Measurements from ENCODE around the gene MCFD2. TPM values are rescaled to one million over a fixed set of nuclear protein-coding genes. Genes with fewer than 3 reads are reported as not detected.
"Not testable (repeated sequence)": the region's sequence is repeated elsewhere in the genome, so short reads cannot be mapped to it uniquely, and the experiment has no call there.

Gene MCFD2
- total RNA-seq, 4 donors from 2014 or later, result 61.9 to 89.5 (median 74.2) TPM

GRCh38 chr2:46878240-46878877, 37.2 kb downstream of the MCFD2 start:
- H3K27me3 ChIP-seq, result no peaks in the 10 kb centered on the region
- TF ChIP-seq CTCF (IDR thresholded peaks at IDR 0.05) (no peak), EP300 (IDR thresholded peaks at IDR 0.05) (no peak), POLR2AphosphoS5 (IDR thresholded peaks at IDR 0.05) (no peak), POLR2A (IDR thresholded peaks at IDR 0.05; ENCODE audit: low read depth) (no peak)
- peaks cover 53 to 76% (median 74%) of the 10 kb centered on the region in 4 donors for H3K4me1 ChIP-seq
- 96% methylated on average over 5 of the region's 5 CpGs for WGBS
- peak overlapping the region in 1 of 4 donors; percentile 25 for H3K27ac ChIP-seq (replicated peaks in 1 of 4)
- no peak for DNase-seq (ENCODE audit: extremely low spot score)
- H3K9me3 ChIP-seq, result no peaks in the 10 kb centered on the region
- H3K4me3 ChIP-seq, result no peak overlapping the region
- intact Hi-C loops (cut with DNase I), result loop anchor here (5.0 kb wide), 1 partner anchor 66 kb away; no protein-coding TSS in a partner anchor
- no peaks in the 10 kb centered on the region for H3K36me3 ChIP-seq

DNA sequence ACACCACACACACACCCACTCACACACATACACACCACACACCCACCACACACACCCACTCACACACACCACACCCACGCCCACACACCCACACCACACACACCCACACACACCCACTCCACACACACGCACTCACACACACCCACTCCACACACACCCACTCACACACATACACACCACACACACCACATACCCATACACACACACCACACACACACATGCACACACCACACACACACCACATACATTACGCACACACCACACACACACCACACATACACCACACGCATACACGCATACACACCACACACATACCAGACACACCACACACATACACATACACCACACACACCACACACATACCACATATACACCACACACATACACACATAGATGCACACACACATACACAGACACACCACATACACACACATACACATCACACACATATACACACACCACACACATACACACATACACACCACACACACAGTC, 37.9 kb downstream of the MCFD2 start:
- no peaks in the 10 kb centered on the region for H3K36me3 ChIP-seq
- peak overlapping the region in 1 of 4 donors; percentile 55 for H3K27ac ChIP-seq (replicated peaks in 1 of 4)
- no peak overlapping the region for H3K4me3 ChIP-seq
- whole genome bisulfite sequencing, result 92% methylated on average over 5 of the region's 5 CpGs
- TF ChIP-seq CTCF (IDR thresholded peaks at IDR 0.05), result no peak
- TF ChIP-seq POLR2A (IDR thresholded peaks at IDR 0.05; ENCODE audit: low read depth), result no peak
- TF ChIP-seq POLR2AphosphoS5 (IDR thresholded peaks at IDR 0.05), result no peak
- no peak for TF ChIP-seq EP300 (IDR thresholded peaks at IDR 0.05)
- no peaks in the 10 kb centered on the region for H3K9me3 ChIP-seq
- H3K27me3 ChIP-seq, result no peaks in the 10 kb centered on the region
- intact Hi-C loops (cut with DNase I), result loop anchor here (5.0 kb wide), 1 partner anchor 65 kb away; no protein-coding TSS in a partner anchor
- H3K4me1 ChIP-seq, result peaks cover 54 to 79% (median 77%) of the 10 kb centered on the region in 4 donors
- DNase-seq (ENCODE audit: extremely low spot score), result no peak

DNA sequence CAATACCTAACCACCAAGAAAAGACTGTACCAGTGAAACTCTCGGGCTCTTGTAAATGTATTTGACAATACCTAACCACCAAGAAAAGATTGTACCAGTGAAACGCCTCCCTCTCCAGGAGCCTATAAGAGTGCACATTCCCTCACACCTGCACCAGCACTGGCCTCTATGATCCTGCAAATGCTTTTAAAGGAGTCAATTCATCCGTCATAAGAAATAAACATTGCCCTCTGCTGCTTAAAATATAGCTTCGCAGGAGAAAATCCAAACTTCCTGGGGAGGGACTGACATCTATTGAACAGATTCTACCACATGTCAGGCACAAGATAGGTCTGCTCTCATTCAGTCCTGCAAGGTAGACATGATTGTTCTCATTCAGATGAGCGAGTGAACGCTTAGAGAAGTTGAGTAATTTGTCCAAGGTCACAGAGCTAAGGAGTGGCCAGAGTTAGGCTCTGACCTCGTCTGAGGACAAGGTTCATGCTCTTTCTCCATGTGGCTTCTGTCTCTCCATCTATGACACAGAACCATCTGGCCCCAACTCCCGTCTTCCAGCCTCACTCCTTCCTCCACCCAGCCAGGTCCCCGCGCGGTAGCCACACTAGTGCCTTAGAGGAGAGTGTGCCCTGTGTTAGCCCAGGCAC, 38.7 kb downstream of the MCFD2 start:
- no peaks in the 10 kb centered on the region for H3K27me3 ChIP-seq
- DNase-seq (ENCODE audit: extremely low spot score), result no peak
- H3K4me3 ChIP-seq, result no peak overlapping the region
- H3K36me3 ChIP-seq, result no peaks in the 10 kb centered on the region
- intact Hi-C loops (cut with DNase I), result loop anchor here (5.0 kb wide), 1 partner anchor 65 kb away; no protein-coding TSS in a partner anchor
- WGBS, result 50% methylated on average over 11 of the region's 11 CpGs
- H3K27ac ChIP-seq (replicated peaks in 1 of 4), result peak overlapping the region in 3 of 4 donors; percentile 32 to 55 (median 52)
- no peaks in the 10 kb centered on the region for H3K9me3 ChIP-seq
- peaks cover 46 to 74% (median 70%) of the 10 kb centered on the region in 4 donors for H3K4me1 ChIP-seq
- TF ChIP-seq POLR2AphosphoS5 (IDR thresholded peaks at IDR 0.05), result peak in 1 of 2 donors; percentile 28
- peak; percentile 62 to 75 (median 65) for TF ChIP-seq CTCF (IDR thresholded peaks at IDR 0.05)
- no peak for TF ChIP-seq POLR2A (IDR thresholded peaks at IDR 0.05; ENCODE audit: low read depth)

DNA sequence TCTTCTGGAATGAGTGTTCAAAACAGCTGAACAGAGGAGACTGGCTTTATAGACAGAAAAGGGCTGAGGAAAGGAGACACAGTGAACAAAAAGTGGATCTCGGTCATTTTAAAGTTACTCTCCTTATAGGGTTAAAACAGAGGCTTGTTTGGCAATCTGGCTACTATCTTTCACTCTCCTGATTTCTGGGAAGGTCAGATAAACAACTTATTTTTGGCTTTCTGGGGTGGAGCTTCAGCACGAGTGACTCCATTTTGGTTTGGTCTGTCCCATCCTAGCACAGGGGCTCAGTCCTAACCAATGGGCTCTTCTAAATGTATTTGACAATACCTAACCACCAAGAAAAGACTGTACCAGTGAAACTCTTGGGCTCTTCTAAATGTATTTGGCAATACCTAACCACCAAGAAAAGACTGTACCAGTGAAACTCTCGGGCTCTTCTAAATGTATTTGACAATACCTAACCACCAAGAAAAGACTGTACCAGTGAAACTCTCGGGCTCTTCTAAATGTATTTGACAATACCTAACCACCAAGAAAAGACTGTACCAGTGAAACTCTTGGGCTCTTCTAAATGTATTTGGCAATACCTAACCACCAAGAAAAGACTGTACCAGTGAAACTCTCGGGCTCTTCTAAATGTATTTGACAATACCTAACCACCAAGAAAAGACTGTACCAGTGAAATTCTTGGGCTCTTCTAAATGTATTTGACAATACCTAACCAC, 39.5 kb downstream of the MCFD2 start:
- intact Hi-C loops (cut with DNase I), result loop anchor here (5.0 kb wide), 1 partner anchor 64 kb away; no protein-coding TSS in a partner anchor
- WGBS, result 73% methylated on average over 2 of the region's 5 CpGs

More for the DNA sequence above, 39.5 kb downstream of the MCFD2 start:
- H3K27me3 ChIP-seq; DNase-seq (ENCODE audit: extremely low spot score); H3K36me3 ChIP-seq; H3K9me3 ChIP-seq; H3K4me3 ChIP-seq: not testable (repeated sequence)
- peaks cover 39 to 66% (median 63%) of the 10 kb centered on the region in 4 donors for H3K4me1 ChIP-seq
- H3K27ac ChIP-seq (replicated peaks in 1 of 4), result peak overlapping the region in 3 of 4 donors; percentile 32 to 55 (median 52)
